ENCODE data around the gene ASF1A.

The ASF1A gene

GRCh38 chr6:118952683-118953082 is 58.7 kb downstream of the ASF1A start:
- Histone ChIP-seq H3K9me3 (ENCODE audit: control extremely low read depth in 1 of 5, control insufficient read depth in 4 of 5, insufficient read depth in 2 of 5, low read depth in 1 of 5, low read length in 4 of 5) (peaks cover 0 to 3% (median 0%) of the 10 kb centered on the region in 5 experiments), H3K36me3 (ENCODE audit: control insufficient read depth in 4 of 4, insufficient read depth in 4 of 4, low read length in 3 of 4) (no peaks in the 10 kb centered on the region), H3K4me3 (ENCODE audit: control insufficient read depth in 1 of 7, extremely low read depth in 1 of 7, insufficient read depth in 4 of 7, low read depth in 2 of 7, low read length in 6 of 7) (no peak overlapping the region), H3K27ac (ENCODE audit: insufficient read depth in 1 of 2, low read depth in 1 of 2, low read length in 2 of 2, poor library complexity in 1 of 2, severe bottlenecking in 2 of 2) (no peak overlapping the region), H3K4me1 (ENCODE audit: control extremely low read depth in 1 of 4, control insufficient read depth in 4 of 4, insufficient read depth in 4 of 4, low read length in 3 of 4) (no peaks in the 10 kb centered on the region), H3K27me3 (replicated peaks in 2 of 5; ENCODE audit: control insufficient read depth in 4 of 5, insufficient read depth in 5 of 5, low read length in 4 of 5) (no peaks in the 10 kb centered on the region)
- 89% methylated on average over 1 of the region's 2 CpGs for WGBS (ENCODE audit: insufficient coverage)
- ChIA-PET POLR2A (no interaction called here), CTCF (interaction anchor here (1.2 to 2.7 kb wide), 2 partner anchors 10 to 158 kb away, joined by 4 to 11 read pairs; no protein-coding TSS in a partner anchor)
- DNase-seq = peak in 2 of 3 donors; percentile 7 to 26

DNA sequence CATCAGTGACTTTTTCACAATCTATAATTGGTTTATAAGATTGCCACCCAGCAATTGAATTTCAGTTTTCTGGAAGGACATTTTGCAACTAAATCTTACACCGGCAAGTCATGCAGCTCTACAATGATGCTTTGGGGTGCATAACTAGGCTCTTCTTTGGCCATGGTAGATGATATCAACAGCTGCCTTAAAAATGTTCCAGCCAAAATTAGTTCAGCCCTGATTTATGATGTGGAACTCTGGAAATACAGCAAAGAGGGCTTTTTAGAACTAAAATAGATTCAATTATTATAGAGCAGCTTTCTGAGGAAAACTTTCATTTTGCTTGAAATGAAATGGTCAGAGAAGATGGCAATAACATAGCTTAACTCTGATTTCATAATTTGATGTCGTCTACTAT is 59.4 kb downstream of the ASF1A start:
- no peak for DNase-seq
- Histone ChIP-seq H3K4me1 (ENCODE audit: control extremely low read depth in 1 of 4, control insufficient read depth in 4 of 4, insufficient read depth in 4 of 4, low read length in 3 of 4) (no peaks in the 10 kb centered on the region), H3K27me3 (replicated peaks in 2 of 5; ENCODE audit: control insufficient read depth in 4 of 5, insufficient read depth in 5 of 5, low read length in 4 of 5) (no peaks in the 10 kb centered on the region), H3K4me3 (ENCODE audit: control insufficient read depth in 1 of 7, extremely low read depth in 1 of 7, insufficient read depth in 4 of 7, low read depth in 2 of 7, low read length in 6 of 7) (no peak overlapping the region), H3K36me3 (ENCODE audit: control insufficient read depth in 4 of 4, insufficient read depth in 4 of 4, low read length in 3 of 4) (no peaks in the 10 kb centered on the region), H3K27ac (ENCODE audit: insufficient read depth in 1 of 2, low read depth in 1 of 2, low read length in 2 of 2, poor library complexity in 1 of 2, severe bottlenecking in 2 of 2) (no peak overlapping the region), H3K9me3 (ENCODE audit: control extremely low read depth in 1 of 5, control insufficient read depth in 4 of 5, insufficient read depth in 2 of 5, low read depth in 1 of 5, low read length in 4 of 5) (peaks cover 0 to 3% (median 0%) of the 10 kb centered on the region in 5 experiments)
- WGBS (ENCODE audit: insufficient coverage) = 88% methylated on average over 1 of the region's 2 CpGs
- CTCF ChIA-PET = interaction anchor here (1.2 to 2.7 kb wide), 2 partner anchors 9 to 157 kb away, joined by 4 to 11 read pairs; no protein-coding TSS in a partner anchor
- POLR2A ChIA-PET = no interaction called here
